GM12875 (cell line): ENCODE data around the gene KDM4B.

ENCODE experiments used
- H3K4me3 ChIP-seq: one replicate; pipeline ENCODE4 v1.5.1; 2011; ENCODE audit warnings: low read depth, low read length, control low read depth
- CTCF ChIP-seq: IDR thresholded peaks from 2 replicates; pipeline ENCODE4 v1.5.1; 2011; ENCODE audit warnings: low read depth, mild to moderate bottlenecking, control low read depth, inconsistent platforms, low read length, moderate library complexity, borderline replicate concordance; ENCODE audit not compliant: insufficient read depth

The KDM4B gene

GRCh38 chr19:5078666-5079065, 109.8 kb downstream of the KDM4B start:
- H3K4me3 ChIP-seq, result no peak overlapping the region
- no peak for TF ChIP-seq CTCF

GRCh38 chr19:5079071-5079774, 110.3 kb downstream of the KDM4B start:
- no peak for TF ChIP-seq CTCF
- H3K4me3 ChIP-seq, result no peak overlapping the region

- TF ChIP-seq CTCF, result no peak
- no peak overlapping the region for H3K4me3 ChIP-seq
Measured at GRCh38 chr19:5080030-5080654, 111.2 kb downstream of the KDM4B start.

DNA sequence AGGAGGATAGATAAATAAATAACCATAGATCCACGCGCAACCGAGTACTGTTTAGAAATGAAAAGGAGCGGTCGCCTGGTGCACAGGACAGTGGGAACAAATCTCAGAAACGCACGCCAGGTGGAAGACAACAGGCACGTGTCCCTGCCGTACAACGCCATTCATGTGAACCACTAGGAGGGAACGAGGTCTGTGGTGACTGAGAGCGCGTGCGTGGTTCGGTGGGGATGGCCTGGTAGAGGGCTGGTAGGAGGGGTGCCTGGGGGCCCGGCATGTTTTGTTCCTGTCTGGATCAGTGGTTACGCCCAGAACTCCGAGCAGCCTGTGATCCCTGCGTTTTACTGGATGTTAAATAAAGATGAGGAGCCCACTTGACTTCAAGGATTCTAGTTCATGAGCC, 111.9 kb downstream of the KDM4B start:
- TF ChIP-seq CTCF, result no peak
- H3K4me3 ChIP-seq, result no peak overlapping the region

DNA sequence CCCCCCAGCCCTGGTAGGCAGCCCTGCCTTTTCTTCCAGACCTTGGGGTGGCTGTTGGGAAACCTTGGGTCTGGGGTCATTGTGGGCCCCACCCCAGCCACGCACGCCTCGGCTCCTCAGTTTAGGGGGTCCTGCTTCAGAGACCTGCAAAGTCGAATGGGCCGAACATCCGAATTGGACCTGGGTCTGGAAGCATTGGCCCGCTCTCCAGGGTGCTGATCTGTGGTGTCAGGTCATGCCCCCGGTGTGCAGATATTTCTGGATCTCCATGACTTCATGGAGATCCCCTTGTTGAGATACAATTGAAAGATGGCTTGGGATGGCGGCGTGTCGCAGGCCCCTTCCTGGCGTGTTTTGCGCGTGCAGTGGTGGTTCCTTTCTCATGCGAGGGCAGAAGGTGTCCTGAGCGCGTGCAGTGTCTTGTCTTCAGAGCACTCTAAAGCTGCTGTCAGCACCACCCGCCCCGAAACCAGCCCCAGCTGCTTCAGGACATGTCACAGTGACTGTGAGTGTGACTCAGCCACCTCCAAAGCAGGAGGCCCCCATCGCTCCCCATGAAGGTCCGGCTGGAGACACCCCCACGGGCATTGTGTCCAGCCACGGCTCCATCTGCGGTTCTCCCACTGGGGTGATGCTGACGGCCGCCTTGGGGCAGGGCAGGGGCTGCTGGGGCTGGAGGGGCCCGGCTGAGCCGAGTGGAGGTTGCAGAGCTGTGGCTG, 112.7 kb downstream of the KDM4B start:
- no peak for TF ChIP-seq CTCF

DNA sequence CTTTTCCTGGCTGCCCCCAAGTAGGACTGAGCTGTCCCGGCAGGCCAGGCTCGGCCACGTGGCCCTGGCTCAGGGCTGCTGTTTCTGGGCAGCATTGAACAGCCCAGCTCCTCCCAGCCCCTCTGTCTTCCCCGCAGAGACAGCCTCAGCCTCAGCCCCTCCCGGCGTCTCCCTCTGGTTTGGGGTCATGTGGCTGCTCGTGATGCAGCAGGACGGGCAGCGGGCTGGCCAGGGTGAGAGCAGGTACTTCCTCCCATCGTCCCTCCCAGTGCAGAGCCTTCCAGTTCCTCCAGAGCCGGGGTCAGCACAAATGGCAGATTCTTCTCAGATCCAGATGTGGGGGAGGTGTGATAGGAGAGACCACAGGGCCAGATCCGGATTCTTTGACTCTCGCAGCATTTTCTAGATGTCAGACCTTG, 114.6 kb downstream of the KDM4B start:
- TF ChIP-seq CTCF, result no peak

More for the DNA sequence above, 112.7 kb downstream of the KDM4B start:
- no peak overlapping the region for H3K4me3 ChIP-seq

More for the DNA sequence above, 114.6 kb downstream of the KDM4B start:
- H3K4me3 ChIP-seq, result no peak overlapping the region
